Mesodermal cell (in vitro differentiated cells): Measurements from ENCODE around the gene FBXO42.

Experiments used
- H3K27ac ChIP-seq: 2 replicates; pipeline ENCODE4 v1.7.0; 2013; ENCODE audit warnings: mild to moderate bottlenecking, low read depth, low read length, moderate library complexity; ENCODE audit not compliant: severe bottlenecking
- H3K36me3 ChIP-seq: 2 replicates; pipeline ENCODE4 v1.7.1; 2013; ENCODE audit warnings: mild to moderate bottlenecking, low read length, moderate library complexity; ENCODE audit not compliant: control insufficient read depth, insufficient read depth
- H3K4me1 ChIP-seq: one replicate; pipeline ENCODE4 v1.7.1; 2013; ENCODE audit warnings: mild to moderate bottlenecking, low read length; ENCODE audit not compliant: insufficient read depth, control insufficient read depth, poor library complexity, severe bottlenecking
- H3K4me3 ChIP-seq: 2 replicates; pipeline ENCODE4 v1.7.0; 2013; ENCODE audit warnings: low read length, control low read depth, mild to moderate bottlenecking; ENCODE audit not compliant: insufficient read depth, poor library complexity, severe bottlenecking; ENCODE audit errors: extremely low read depth
- H3K9me3 ChIP-seq: 2 replicates; pipeline ENCODE4 v1.7.1; 2013; ENCODE audit warnings: mild to moderate bottlenecking, low read length, moderate library complexity; ENCODE audit not compliant: control insufficient read depth
- WGBS, 2 experiments: methylation state at CpG; one replicate each; pipeline ENCODE4 v1.1.5; 2013; ENCODE audit warnings: missing lambda C conversion rate in 2 of 2; ENCODE audit not compliant: insufficient coverage in 2 of 2; 5-methylcytosine and 5-hydroxymethylcytosine counted together

FBXO42 gene

DNA sequence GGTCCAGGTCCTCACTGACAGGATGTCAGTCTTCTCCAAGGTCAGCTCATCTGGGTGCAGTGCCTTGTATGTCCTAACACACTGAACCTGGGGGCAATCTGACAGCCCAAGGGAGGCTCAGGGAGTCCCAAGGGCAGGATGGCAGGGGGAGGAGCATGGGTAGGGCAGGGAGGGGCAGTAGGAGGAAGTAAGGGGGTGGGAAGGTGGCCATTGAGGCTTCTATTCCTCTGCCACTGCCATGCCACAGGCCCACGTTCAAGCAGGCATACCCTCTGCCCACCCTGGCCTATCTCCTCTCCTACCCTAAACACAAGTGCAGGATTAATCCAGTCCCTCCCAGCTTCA, 153.2 kb downstream of the FBXO42 start:
- 80 to 86% methylated on average over 1 of the region's 1 CpG for WGBS, 2 experiments
- peaks cover 4% of the 10 kb centered on the region for H3K36me3 ChIP-seq

DNA sequence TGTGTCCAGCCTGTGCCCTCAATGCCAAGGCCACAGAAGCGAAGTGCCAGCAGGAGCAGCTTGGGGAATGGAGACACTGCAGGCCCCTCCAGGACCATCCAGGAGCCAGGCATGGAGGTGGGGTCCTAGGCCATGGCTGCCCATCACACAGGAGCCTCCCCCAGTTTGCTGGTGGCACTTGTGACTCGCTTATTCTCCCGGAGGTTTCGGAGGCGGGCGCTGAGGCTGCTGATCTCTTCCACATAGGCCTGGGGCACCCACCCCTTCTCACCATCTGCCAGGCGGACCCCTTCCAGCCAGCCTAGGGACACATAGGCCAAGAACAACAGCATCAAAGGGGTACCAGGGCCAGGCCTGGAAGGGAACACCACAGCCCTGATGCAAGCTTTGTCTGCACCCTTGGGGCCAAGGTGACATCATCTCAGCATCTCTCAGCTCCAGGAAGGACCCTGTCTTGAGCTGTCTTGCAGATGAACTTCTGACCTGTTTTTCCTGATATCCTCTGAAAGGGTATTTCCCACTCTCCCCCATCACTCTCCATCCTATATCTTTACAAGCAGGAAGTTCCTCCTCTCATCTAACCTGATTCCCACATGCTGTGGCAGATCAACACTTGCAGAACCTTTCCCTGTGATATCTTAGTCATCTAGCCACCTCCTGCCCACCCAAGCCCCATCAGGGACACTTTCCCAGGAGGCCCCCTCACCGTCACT, 153.7 kb downstream of the FBXO42 start:
- WGBS, 2 experiments: 95% methylated on average over 7 to 8 of the region's 8 CpGs
- peaks cover 4% of the 10 kb centered on the region for H3K36me3 ChIP-seq
- no peak overlapping the region for H3K4me3 ChIP-seq
- no peaks in the 10 kb centered on the region for H3K4me1 ChIP-seq
- H3K9me3 ChIP-seq: no peaks in the 10 kb centered on the region
- no peak overlapping the region for H3K27ac ChIP-seq

More for the DNA sequence above, 153.2 kb downstream of the FBXO42 start:
- Histone ChIP-seq H3K4me3 (no peak overlapping the region), H3K27ac (no peak overlapping the region), H3K9me3 (no peaks in the 10 kb centered on the region), H3K4me1 (no peaks in the 10 kb centered on the region)

DNA sequence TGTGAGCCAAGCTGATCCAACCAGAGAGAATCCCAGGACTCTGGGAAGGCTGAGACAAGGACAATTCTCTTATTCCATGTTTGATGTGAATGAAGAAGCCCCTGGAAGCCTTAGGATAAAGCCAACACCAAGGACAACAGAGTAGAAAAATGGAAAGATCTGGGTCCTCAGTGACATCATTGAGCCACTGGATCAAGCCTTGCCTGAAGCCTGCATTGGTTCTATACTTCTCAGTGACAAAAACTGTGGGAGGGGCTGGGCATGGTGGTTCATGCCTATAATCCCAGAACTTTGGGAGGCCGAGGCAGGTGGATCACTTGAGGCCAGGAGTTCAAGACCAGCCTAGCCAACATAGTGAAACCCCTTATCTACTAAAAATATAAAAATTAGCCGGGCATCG, 155.4 kb downstream of the FBXO42 start:
- H3K4me1 ChIP-seq: no peaks in the 10 kb centered on the region
- H3K4me3 ChIP-seq: no peak overlapping the region
- no peaks in the 10 kb centered on the region for H3K9me3 ChIP-seq
- H3K36me3 ChIP-seq: peaks cover 4% of the 10 kb centered on the region
- no peak overlapping the region for H3K27ac ChIP-seq
- WGBS, 2 experiments: 83% methylated on average over 1 to 3 of the region's 3 CpGs
